ENCODE data around the gene EDAR. TPM values are rescaled to one million over a fixed set of nuclear protein-coding genes. Genes with fewer than 3 reads are reported as not detected.

Gene EDAR
- total RNA-seq, 3 donors from 2014 or later (not counting 1 experiment from before 2014, with no cell fraction given) = 0.11 to 0.23 TPM; not detected in 1

DNA sequence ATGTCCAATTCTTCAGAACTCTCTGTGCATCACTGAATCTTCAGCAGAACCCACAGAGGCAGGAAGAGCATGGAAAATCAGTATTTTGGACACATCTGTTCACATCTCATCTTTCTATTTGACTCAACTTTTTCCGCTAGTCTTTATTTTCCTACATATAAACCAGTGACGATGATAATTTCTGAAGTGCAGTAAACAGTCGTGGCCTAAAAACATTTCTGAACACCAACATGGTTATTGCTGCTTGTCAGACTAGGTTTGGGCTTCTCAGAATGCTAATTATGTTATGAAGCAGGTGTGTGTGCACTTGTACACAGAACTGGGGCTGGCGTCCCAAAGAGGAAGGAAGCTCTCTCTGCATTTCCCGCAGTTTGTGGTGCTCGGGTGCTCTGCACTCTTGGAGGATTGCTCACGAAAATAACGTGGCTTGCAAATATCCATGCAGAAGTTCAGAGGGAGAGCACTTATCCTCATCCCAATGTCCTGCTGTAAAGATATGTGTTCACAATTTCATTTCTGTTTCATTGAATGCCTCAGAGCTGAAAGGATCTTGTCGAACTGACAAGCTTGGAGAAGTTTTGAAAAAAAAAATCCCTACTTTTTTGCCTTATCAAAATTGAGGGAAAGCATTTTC lies 50.8 kb downstream of the EDAR start:
- H3K4me3 Mint-ChIP-seq = no peak overlapping the region
- H3K4me1 ChIP-seq (ENCODE audit: control insufficient read depth, insufficient read depth, low read length) = no peaks in the 10 kb centered on the region
- H3K36me3 ChIP-seq (ENCODE audit: control insufficient read depth, insufficient read depth, low read length) = no peaks in the 10 kb centered on the region
- no peaks in the 10 kb centered on the region for H3K4me1 Mint-ChIP-seq
- H3K4me3 ChIP-seq (ENCODE audit: low read length) = no peak overlapping the region
- no peaks in the 10 kb centered on the region for H3K27me3 ChIP-seq (ENCODE audit: control insufficient read depth, insufficient read depth, low read length)
- no peak overlapping the region for H3K27ac ChIP-seq (ENCODE audit: low read length)
- no peaks in the 10 kb centered on the region for H3K9me3 ChIP-seq (ENCODE audit: control insufficient read depth, insufficient read depth, low read length)
- H3K9me3 Mint-ChIP-seq = no peaks in the 10 kb centered on the region
- H3K36me3 Mint-ChIP-seq = no peaks in the 10 kb centered on the region
- H3K27me3 Mint-ChIP-seq (ENCODE audit: low read depth in 2 of 2) = peaks cover 0 to 3% of the 10 kb centered on the region in 2 donors
- no peak overlapping the region for H3K27ac Mint-ChIP-seq
- TF ChIP-seq CTCF (IDR thresholded peaks at IDR 0.05) = no peak
- intact Hi-C loops (cut with micrococcal nuclease) = no loop called here
- WGBS (ENCODE audit: insufficient coverage) = 14% methylated on average over 9 of the region's 9 CpGs
- ATAC-seq (no peak), DNase-seq (peak in 1 of 2 donors; percentile 33)

- Histone ChIP-seq H3K4me1 (ENCODE audit: control insufficient read depth, insufficient read depth, low read length) (no peaks in the 10 kb centered on the region), H3K27me3 (ENCODE audit: control insufficient read depth, insufficient read depth, low read length) (no peaks in the 10 kb centered on the region), H3K9me3 (ENCODE audit: control insufficient read depth, insufficient read depth, low read length) (no peaks in the 10 kb centered on the region), H3K4me3 (ENCODE audit: low read length) (no peak overlapping the region), H3K27ac (ENCODE audit: low read length) (no peak overlapping the region), H3K36me3 (ENCODE audit: control insufficient read depth, insufficient read depth, low read length) (no peaks in the 10 kb centered on the region)
- no peaks in the 10 kb centered on the region for H3K36me3 Mint-ChIP-seq
- H3K9me3 Mint-ChIP-seq = no peaks in the 10 kb centered on the region
- TF ChIP-seq CTCF (IDR thresholded peaks at IDR 0.05) = no peak
- H3K4me3 Mint-ChIP-seq = no peak overlapping the region
- H3K27me3 Mint-ChIP-seq (ENCODE audit: low read depth in 2 of 2) = peaks cover 0 to 3% of the 10 kb centered on the region in 2 donors
- no peak for DNase-seq
- no peak overlapping the region for H3K27ac Mint-ChIP-seq
- WGBS (ENCODE audit: insufficient coverage) = 83% methylated on average over 5 of the region's 5 CpGs
- intact Hi-C loops (cut with micrococcal nuclease) = no loop called here
- H3K4me1 Mint-ChIP-seq = no peaks in the 10 kb centered on the region
- peak in 1 of 3 donors; percentile 35 for ATAC-seq
Observed at GRCh38 chr2:108937367-108938017, 51.5 kb downstream of the EDAR start.

DNA sequence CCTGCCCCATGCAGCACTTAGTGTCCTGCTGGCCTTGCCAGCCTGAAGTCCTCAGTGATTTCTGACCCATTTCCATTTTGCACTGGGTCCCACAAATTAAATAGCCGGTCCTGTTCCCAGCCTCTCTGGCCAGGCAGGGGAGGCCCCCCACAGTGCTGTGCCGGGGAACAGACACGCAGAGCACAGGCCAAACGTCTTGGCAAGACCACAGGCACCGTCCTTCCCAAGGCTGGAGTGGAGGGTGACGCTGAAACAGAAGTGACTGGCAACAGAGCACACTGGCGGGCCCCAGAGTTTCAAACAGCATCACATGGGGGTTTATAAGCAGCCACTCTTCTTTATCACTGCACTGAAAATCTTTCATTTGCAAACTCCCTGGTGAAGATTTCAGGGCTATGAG lies 52.2 kb downstream of the EDAR start:
- WGBS (ENCODE audit: insufficient coverage) = 93% methylated on average over 7 of the region's 7 CpGs
- Mint-ChIP-seq H3K9me3 (no peaks in the 10 kb centered on the region), H3K27me3 (ENCODE audit: low read depth in 2 of 2) (peaks cover 0 to 3% of the 10 kb centered on the region in 2 donors), H3K36me3 (no peaks in the 10 kb centered on the region), H3K4me1 (no peaks in the 10 kb centered on the region), H3K27ac (no peak overlapping the region), H3K4me3 (no peak overlapping the region)
- H3K27ac ChIP-seq (ENCODE audit: low read length) = no peak overlapping the region
- no peak for ATAC-seq
- H3K4me1 ChIP-seq (ENCODE audit: control insufficient read depth, insufficient read depth, low read length) = no peaks in the 10 kb centered on the region
- intact Hi-C loops (cut with micrococcal nuclease) = no loop called here
- no peak for TF ChIP-seq CTCF (IDR thresholded peaks at IDR 0.05)
- no peaks in the 10 kb centered on the region for H3K9me3 ChIP-seq (ENCODE audit: control insufficient read depth, insufficient read depth, low read length)
- no peaks in the 10 kb centered on the region for H3K36me3 ChIP-seq (ENCODE audit: control insufficient read depth, insufficient read depth, low read length)
- H3K27me3 ChIP-seq (ENCODE audit: control insufficient read depth, insufficient read depth, low read length) = no peaks in the 10 kb centered on the region
- no peak overlapping the region for H3K4me3 ChIP-seq (ENCODE audit: low read length)
- DNase-seq = no peak
